ENCODE results near the gene BCAP31. TPM values are rescaled to one million over a fixed set of nuclear protein-coding genes. Genes with fewer than 3 reads are reported as not detected.
"Not testable (repeated sequence)": the region's sequence is repeated elsewhere in the genome, so short reads cannot be mapped to it uniquely, and the experiment has no call there.

Gene BCAP31
- total and polyA plus RNA-seq, 4 donors = 106 to 173 (median 144) TPM

GRCh38 chrX:153743468-153744209, 19.5 kb upstream of the BCAP31 start:
- H3K27ac ChIP-seq (ENCODE audit: low read depth, low read length); H3K27me3 ChIP-seq (ENCODE audit: control insufficient read depth, insufficient read depth, low read length); H3K9me3 ChIP-seq (ENCODE audit: control insufficient read depth, insufficient read depth, low read length); H3K4me3 ChIP-seq (ENCODE audit: low read depth, low read length); DNase-seq (ENCODE audit: low read depth in 4 of 6, low spot score in 6 of 6): not testable (repeated sequence)
- peaks cover 13% of the 10 kb centered on the region for H3K4me1 ChIP-seq (ENCODE audit: control insufficient read depth, insufficient read depth, low read length)
- H3K36me3 ChIP-seq (ENCODE audit: control insufficient read depth, insufficient read depth, low read length) = peaks cover 22% of the 10 kb centered on the region
- WGBS (ENCODE audit: insufficient coverage) = 47% methylated on average over 31 of the region's 35 CpGs

- not testable (repeated sequence) for H3K27ac ChIP-seq (ENCODE audit: low read depth, low read length); H3K27me3 ChIP-seq (ENCODE audit: control insufficient read depth, insufficient read depth, low read length); H3K9me3 ChIP-seq (ENCODE audit: control insufficient read depth, insufficient read depth, low read length); DNase-seq (ENCODE audit: low read depth in 4 of 6, low spot score in 6 of 6); H3K4me3 ChIP-seq (ENCODE audit: low read depth, low read length)
- Histone ChIP-seq H3K36me3 (ENCODE audit: control insufficient read depth, insufficient read depth, low read length) (peaks cover 28% of the 10 kb centered on the region), H3K4me1 (ENCODE audit: control insufficient read depth, insufficient read depth, low read length) (peaks cover 13% of the 10 kb centered on the region)
- WGBS (ENCODE audit: insufficient coverage) = 92% methylated on average over 10 of the region's 32 CpGs
Observed at GRCh38 chrX:153742796-153743467, 18.7 kb upstream of the BCAP31 start.

- peaks cover 35% of the 10 kb centered on the region for H3K36me3 ChIP-seq (ENCODE audit: control insufficient read depth, insufficient read depth, low read length)
- not testable (repeated sequence) for H3K9me3 ChIP-seq (ENCODE audit: control insufficient read depth, insufficient read depth, low read length); H3K4me3 ChIP-seq (ENCODE audit: low read depth, low read length); H3K27me3 ChIP-seq (ENCODE audit: control insufficient read depth, insufficient read depth, low read length); DNase-seq (ENCODE audit: low read depth in 4 of 6, low spot score in 6 of 6); H3K27ac ChIP-seq (ENCODE audit: low read depth, low read length)
- peaks cover 13% of the 10 kb centered on the region for H3K4me1 ChIP-seq (ENCODE audit: control insufficient read depth, insufficient read depth, low read length)
- 88% methylated on average over 13 of the region's 14 CpGs for whole genome bisulfite sequencing (ENCODE audit: insufficient coverage)
Observed at GRCh38 chrX:153742111-153742510, 17.9 kb upstream of the BCAP31 start.

DNA sequence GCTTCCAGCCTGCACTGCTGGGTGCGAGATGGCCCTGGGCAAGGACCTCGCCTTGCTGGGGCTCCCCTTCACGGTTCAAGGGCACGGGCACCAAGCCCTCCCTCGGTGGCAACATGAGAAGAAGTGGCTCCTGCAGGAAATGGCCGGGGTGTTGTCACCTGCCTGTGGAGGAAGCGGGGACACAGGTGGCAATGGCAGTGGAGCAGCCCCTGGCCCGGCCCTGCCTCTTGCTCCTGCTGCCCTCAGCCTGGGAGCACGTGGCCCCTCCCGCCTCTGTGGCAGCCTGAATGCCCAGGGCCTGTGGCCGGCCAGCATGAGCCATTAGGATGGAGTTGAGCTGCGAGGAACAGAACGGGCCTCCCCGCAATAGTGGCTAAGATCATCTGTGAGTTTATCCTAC, 17.3 kb upstream of the BCAP31 start:
- no peaks in the 10 kb centered on the region for H3K9me3 ChIP-seq (ENCODE audit: control insufficient read depth, insufficient read depth, low read length)
- no peaks in the 10 kb centered on the region for H3K27me3 ChIP-seq (ENCODE audit: control insufficient read depth, insufficient read depth, low read length)
- H3K36me3 ChIP-seq (ENCODE audit: control insufficient read depth, insufficient read depth, low read length) = peaks cover 41% of the 10 kb centered on the region
- H3K27ac ChIP-seq (ENCODE audit: low read depth, low read length) = no peak overlapping the region
- H3K4me3 ChIP-seq (ENCODE audit: low read depth, low read length) = no peak overlapping the region
- H3K4me1 ChIP-seq (ENCODE audit: control insufficient read depth, insufficient read depth, low read length) = peaks cover 17% of the 10 kb centered on the region
- no peak for DNase-seq (ENCODE audit: low read depth in 4 of 6, low spot score in 6 of 6)
- 84% methylated on average over 13 of the region's 14 CpGs for WGBS (ENCODE audit: insufficient coverage)

- H3K36me3 ChIP-seq (ENCODE audit: control insufficient read depth, insufficient read depth, low read length) = peaks cover 45% of the 10 kb centered on the region
- H3K27me3 ChIP-seq (ENCODE audit: control insufficient read depth, insufficient read depth, low read length) = no peaks in the 10 kb centered on the region
- peaks cover 18% of the 10 kb centered on the region for H3K4me1 ChIP-seq (ENCODE audit: control insufficient read depth, insufficient read depth, low read length)
- H3K27ac ChIP-seq (ENCODE audit: low read depth, low read length) = no peak overlapping the region
- H3K9me3 ChIP-seq (ENCODE audit: control insufficient read depth, insufficient read depth, low read length) = no peaks in the 10 kb centered on the region
- WGBS (ENCODE audit: insufficient coverage) = 86% methylated on average over 15 of the region's 16 CpGs
- H3K4me3 ChIP-seq (ENCODE audit: low read depth, low read length) = no peak overlapping the region
- DNase-seq (ENCODE audit: low read depth in 4 of 6, low spot score in 6 of 6) = no peak
Observed at GRCh38 chrX:153740631-153741222, 16.5 kb upstream of the BCAP31 start.

DNA sequence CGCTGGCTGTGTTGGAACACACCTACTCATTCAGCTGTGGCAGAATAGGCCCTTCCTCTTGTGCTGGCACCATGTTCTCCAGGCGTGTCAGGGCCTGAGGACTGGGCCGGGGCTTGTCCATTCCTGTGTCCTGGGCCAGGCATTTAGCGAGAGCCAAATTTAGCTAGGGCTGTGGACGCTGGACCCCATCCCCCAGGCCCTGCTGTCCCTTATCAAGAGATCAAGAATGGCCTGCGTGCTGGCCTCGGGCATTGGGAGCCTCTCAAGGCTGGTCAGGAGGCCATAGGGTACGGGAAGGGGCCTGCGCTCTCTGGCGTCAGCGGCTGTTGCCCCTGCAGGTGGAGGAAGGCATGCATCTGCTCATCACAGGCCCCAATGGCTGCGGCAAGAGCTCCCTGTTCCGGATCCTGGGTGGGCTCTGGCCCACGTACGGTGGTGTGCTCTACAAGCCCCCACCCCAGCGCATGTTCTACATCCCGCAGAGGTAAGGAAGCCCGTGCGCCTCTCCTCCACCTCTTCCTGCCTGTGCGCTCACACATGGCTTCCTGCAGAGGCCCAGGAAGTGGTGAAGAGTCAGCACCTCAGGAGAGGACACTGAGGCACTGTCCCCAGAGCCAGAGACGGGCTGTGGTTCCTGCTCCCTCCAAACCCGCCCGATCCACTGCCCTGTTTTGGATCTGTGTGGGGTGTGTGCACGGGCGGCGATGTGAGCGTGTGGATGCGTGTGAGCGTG, 15.7 kb upstream of the BCAP31 start:
- Histone ChIP-seq H3K27me3 (ENCODE audit: control insufficient read depth, insufficient read depth, low read length) (no peaks in the 10 kb centered on the region), H3K27ac (ENCODE audit: low read depth, low read length) (no peak overlapping the region), H3K9me3 (ENCODE audit: control insufficient read depth, insufficient read depth, low read length) (no peaks in the 10 kb centered on the region), H3K4me3 (ENCODE audit: low read depth, low read length) (no peak overlapping the region), H3K36me3 (ENCODE audit: control insufficient read depth, insufficient read depth, low read length) (peaks cover 45% of the 10 kb centered on the region), H3K4me1 (ENCODE audit: control insufficient read depth, insufficient read depth, low read length) (peaks cover 18% of the 10 kb centered on the region)
- WGBS (ENCODE audit: insufficient coverage) = 86% methylated on average over 28 of the region's 29 CpGs
- DNase-seq (ENCODE audit: low read depth in 4 of 6, low spot score in 6 of 6) = no peak

DNA sequence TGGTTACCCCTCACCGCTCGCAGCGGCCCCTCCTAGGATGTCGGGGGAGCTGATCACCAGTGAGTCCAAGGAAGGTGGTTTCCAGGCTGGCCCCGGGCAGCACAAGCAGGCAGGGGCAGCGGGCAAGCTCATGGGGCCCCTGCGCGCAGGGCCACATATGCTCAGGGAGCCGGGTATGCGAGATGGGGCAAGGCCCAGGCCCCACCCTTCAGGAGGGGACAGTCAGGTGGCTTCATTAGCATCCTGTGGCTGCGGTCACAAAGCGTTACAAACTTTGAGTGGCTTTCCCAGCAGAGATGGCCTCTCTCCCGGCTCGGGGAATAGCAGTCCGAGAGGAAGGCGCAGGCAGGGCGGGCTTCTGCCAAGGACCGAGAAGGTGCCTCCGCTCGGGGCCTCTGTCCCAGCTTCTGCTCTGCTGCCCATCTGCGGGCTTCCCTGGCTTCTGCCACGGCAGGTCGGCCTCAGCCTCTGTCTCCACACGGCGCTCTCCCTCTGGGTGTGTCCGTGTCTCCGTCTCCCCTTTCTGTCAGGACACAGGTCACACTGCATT, 13.9 kb upstream of the BCAP31 start:
- H3K27me3 ChIP-seq (ENCODE audit: control insufficient read depth, insufficient read depth, low read length) = no peaks in the 10 kb centered on the region
- 88% methylated on average over 21 of the region's 27 CpGs for WGBS (ENCODE audit: insufficient coverage)

DNA sequence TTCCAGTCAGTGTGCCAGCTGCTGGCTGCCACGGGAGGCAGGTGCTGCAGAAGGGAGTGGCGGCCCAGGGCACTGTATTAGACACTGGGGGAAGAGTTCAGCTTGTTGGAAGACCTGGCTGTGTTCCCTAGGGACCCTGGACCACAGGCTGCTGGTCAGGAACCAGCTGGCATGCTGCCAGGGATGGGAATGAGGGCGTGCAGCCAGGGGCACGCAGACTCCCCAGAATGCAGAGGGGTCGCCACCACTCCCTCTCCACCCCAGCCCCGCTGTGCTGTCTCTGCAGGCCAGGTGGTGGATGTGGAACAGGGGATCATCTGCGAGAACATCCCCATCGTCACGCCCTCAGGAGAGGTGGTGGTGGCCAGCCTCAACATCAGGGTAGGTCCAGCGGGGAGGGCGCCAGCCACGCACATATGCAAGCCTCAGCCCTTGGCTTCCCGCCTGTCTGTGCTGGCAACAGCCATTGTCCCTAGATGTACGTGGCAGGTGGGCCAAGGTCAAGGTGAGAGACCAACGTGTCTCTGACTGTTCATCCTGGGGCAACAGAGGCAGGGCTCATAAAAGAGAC, 12.8 kb upstream of the BCAP31 start:
- 73% methylated on average over 12 of the region's 15 CpGs for WGBS (ENCODE audit: insufficient coverage)
- Histone ChIP-seq H3K9me3 (ENCODE audit: control insufficient read depth, insufficient read depth, low read length) (no peaks in the 10 kb centered on the region), H3K27ac (ENCODE audit: low read depth, low read length) (no peak overlapping the region)

More for the DNA sequence above, 13.9 kb upstream of the BCAP31 start:
- Histone ChIP-seq H3K36me3 (ENCODE audit: control insufficient read depth, insufficient read depth, low read length) (peaks cover 49% of the 10 kb centered on the region), H3K27ac (ENCODE audit: low read depth, low read length) (no peak overlapping the region), H3K4me3 (ENCODE audit: low read depth, low read length) (no peak overlapping the region), H3K4me1 (ENCODE audit: control insufficient read depth, insufficient read depth, low read length) (peaks cover 5% of the 10 kb centered on the region), H3K9me3 (ENCODE audit: control insufficient read depth, insufficient read depth, low read length) (no peaks in the 10 kb centered on the region)
- no peak for DNase-seq (ENCODE audit: low read depth in 4 of 6, low spot score in 6 of 6)

More for the DNA sequence above, 12.8 kb upstream of the BCAP31 start:
- no peaks in the 10 kb centered on the region for H3K27me3 ChIP-seq (ENCODE audit: control insufficient read depth, insufficient read depth, low read length)
- no peak overlapping the region for H3K4me3 ChIP-seq (ENCODE audit: low read depth, low read length)
- H3K36me3 ChIP-seq (ENCODE audit: control insufficient read depth, insufficient read depth, low read length) = peaks cover 53% of the 10 kb centered on the region
- peak in 1 of 6 donors; percentile 17 for DNase-seq (ENCODE audit: low read depth in 4 of 6, low spot score in 6 of 6)
- H3K4me1 ChIP-seq (ENCODE audit: control insufficient read depth, insufficient read depth, low read length) = peaks cover 5% of the 10 kb centered on the region
